ENCODE data around the gene RNU5B-1. TPM values are rescaled to one million over a fixed set of nuclear protein-coding genes. Genes with fewer than 3 reads are reported as not detected.
"Not testable (repeated sequence)": the region's sequence is repeated elsewhere in the genome, so short reads cannot be mapped to it uniquely, and the experiment has no call there.

RNU5B-1 gene
- total RNA-seq, 1 donor from 2014 or later = not detected

- Mint-ChIP-seq H3K4me1 (ENCODE audit: low read depth) (no peaks in the 10 kb centered on the region), H3K9me3 (no peaks in the 10 kb centered on the region), H3K27me3 (ENCODE audit: low read depth) (peaks cover 14% of the 10 kb centered on the region), H3K36me3 (ENCODE audit: low read depth) (no peaks in the 10 kb centered on the region), H3K4me3 (ENCODE audit: low read depth) (no peak overlapping the region), H3K27ac (no peak overlapping the region)
- intact Hi-C loops (cut with micrococcal nuclease) = no loop called here
- DNase-seq (ENCODE audit: low spot score) = no peak
These were observed 39.9 kb downstream of the RNU5B-1 start for GRCh38 chr15:65344214-65344913.

GRCh38 chr15:65344914-65345275 is 40.4 kb downstream of the RNU5B-1 start:
- Mint-ChIP-seq H3K36me3 (ENCODE audit: low read depth) (no peaks in the 10 kb centered on the region), H3K4me1 (ENCODE audit: low read depth) (no peaks in the 10 kb centered on the region), H3K27ac (no peak overlapping the region), H3K27me3 (ENCODE audit: low read depth) (peaks cover 13% of the 10 kb centered on the region), H3K4me3 (ENCODE audit: low read depth) (no peak overlapping the region), H3K9me3 (no peaks in the 10 kb centered on the region)
- intact Hi-C loops (cut with micrococcal nuclease) = no loop called here
- no peak for DNase-seq (ENCODE audit: low spot score)

- Mint-ChIP-seq H3K4me1 (ENCODE audit: low read depth) (no peaks in the 10 kb centered on the region), H3K36me3 (ENCODE audit: low read depth) (no peaks in the 10 kb centered on the region), H3K27me3 (ENCODE audit: low read depth) (peaks cover 13% of the 10 kb centered on the region), H3K27ac (no peak overlapping the region), H3K9me3 (no peaks in the 10 kb centered on the region), H3K4me3 (ENCODE audit: low read depth) (no peak overlapping the region)
- no peak for DNase-seq (ENCODE audit: low spot score)
- intact Hi-C loops (cut with micrococcal nuclease) = no loop called here
These were observed 42.5 kb downstream of the RNU5B-1 start for GRCh38 chr15:65346856-65347598.

- DNase-seq (ENCODE audit: low spot score); H3K4me1 Mint-ChIP-seq (ENCODE audit: low read depth); intact Hi-C loops (cut with micrococcal nuclease); H3K4me3 Mint-ChIP-seq (ENCODE audit: low read depth); H3K27ac Mint-ChIP-seq; H3K9me3 Mint-ChIP-seq; H3K36me3 Mint-ChIP-seq (ENCODE audit: low read depth): not testable (repeated sequence)
- H3K27me3 Mint-ChIP-seq (ENCODE audit: low read depth) = peaks cover 14% of the 10 kb centered on the region
These were observed 43.3 kb downstream of the RNU5B-1 start for GRCh38 chr15:65347756-65348155.

- H3K36me3 Mint-ChIP-seq (ENCODE audit: low read depth) = peaks cover under 1% of the 10 kb centered on the region
- H3K27me3 Mint-ChIP-seq (ENCODE audit: low read depth) = peaks cover 27% of the 10 kb centered on the region
- H3K9me3 Mint-ChIP-seq = peaks cover 3% of the 10 kb centered on the region
- intact Hi-C loops (cut with micrococcal nuclease) = no loop called here
- no peaks in the 10 kb centered on the region for H3K4me1 Mint-ChIP-seq (ENCODE audit: low read depth)
- no peak overlapping the region for H3K4me3 Mint-ChIP-seq (ENCODE audit: low read depth)
- no peak for DNase-seq (ENCODE audit: low spot score)
- no peak overlapping the region for H3K27ac Mint-ChIP-seq
These were observed 44.9 kb downstream of the RNU5B-1 start for GRCh38 chr15:65349338-65349737.

- H3K27me3 Mint-ChIP-seq (ENCODE audit: low read depth) = peaks cover 39% of the 10 kb centered on the region
- H3K4me1 Mint-ChIP-seq (ENCODE audit: low read depth); H3K9me3 Mint-ChIP-seq; H3K27ac Mint-ChIP-seq; intact Hi-C loops (cut with micrococcal nuclease); DNase-seq (ENCODE audit: low spot score); H3K36me3 Mint-ChIP-seq (ENCODE audit: low read depth); H3K4me3 Mint-ChIP-seq (ENCODE audit: low read depth): not testable (repeated sequence)
These were observed 47.5 kb downstream of the RNU5B-1 start for GRCh38 chr15:65351972-65352371.

Other genes with a start within 250 kb of the RNU5B-1 start
- not detected in 2 replicates for gene RASL12, start 236.7 kb upstream of the RNU5B-1 start, total RNA-seq
- not detected in 2 replicates for gene KBTBD13, start 227.9 kb upstream of the RNU5B-1 start, total RNA-seq
- gene UBAP1L, start 189.5 kb upstream of the RNU5B-1 start, total RNA-seq = 6.0 and 6.3 TPM in 2 replicates
- gene PDCD7, start 170.9 kb upstream of the RNU5B-1 start, total RNA-seq = 51.9 and 68.4 TPM in 2 replicates
- 53.5 and 59.2 TPM in 2 replicates for gene CLPX, start 119.3 kb upstream of the RNU5B-1 start, total RNA-seq
- 0.05 TPM in 1 of 2 replicates, not detected in the other for gene CILP, start 93.2 kb upstream of the RNU5B-1 start, total RNA-seq
- 11.0 and 11.5 TPM in 2 replicates for gene PARP16, start 17.8 kb upstream of the RNU5B-1 start, total RNA-seq
- gene RNU5A-1, start 8.6 kb upstream of the RNU5B-1 start, total RNA-seq = not detected in 2 replicates
- gene IGDCC3, start 73.3 kb downstream of the RNU5B-1 start, total RNA-seq = not detected in 2 replicates
- gene IGDCC4, start 118.3 kb downstream of the RNU5B-1 start, total RNA-seq = 0.18 and 0.39 TPM in 2 replicates
- 32.3 and 33.8 TPM in 2 replicates for gene DPP8, start 213.0 kb downstream of the RNU5B-1 start, total RNA-seq
- 39.1 and 39.8 TPM in 2 replicates for gene HACD3, start 225.8 kb downstream of the RNU5B-1 start, total RNA-seq